ENCODE measurements around the gene GALNT2. TPM values are rescaled to one million over a fixed set of nuclear protein-coding genes. Genes with fewer than 3 reads are reported as not detected.

GALNT2 gene
- total and polyA plus RNA-seq, 2 donors from 2014 or later = 20.2 to 59.2 TPM

GRCh38 chr1:230081751-230082150 lies 14.7 kb downstream of the GALNT2 start:
- Histone ChIP-seq H3K27me3 (ENCODE audit: control insufficient read depth, insufficient read depth, low read length) (no peaks in the 10 kb centered on the region), H3K9me3 (ENCODE audit: control insufficient read depth in 2 of 3, insufficient read depth in 1 of 3, low read length in 3 of 3) (no peaks in the 10 kb centered on the region), H3K4me1 (ENCODE audit: control insufficient read depth in 2 of 3, insufficient read depth in 2 of 3, low read depth in 1 of 3, low read length in 3 of 3) (peaks cover 0 to 11% (median 2%) of the 10 kb centered on the region in 3 donors), H3K4me3 (ENCODE audit: low read length in 3 of 3) (no peak overlapping the region), H3K27ac (ENCODE audit: low read depth in 2 of 2, low read length in 2 of 2) (no peak overlapping the region), H3K36me3 (ENCODE audit: control insufficient read depth in 2 of 3, insufficient read depth in 3 of 3, low read length in 3 of 3) (peaks cover 0 to 1% (median 0%) of the 10 kb centered on the region in 3 donors), H3K9ac (ENCODE audit: low read length in 3 of 3) (no peak overlapping the region)
- DNase-seq (no peak), FAIRE-seq (no peak)
- intact Hi-C loops (cut with DNase I) = no loop called here
- TF ChIP-seq CTCF (IDR thresholded peaks at IDR 0.05; ENCODE audit: borderline replicate concordance, extremely low read depth, insufficient read depth) = no peak

DNA sequence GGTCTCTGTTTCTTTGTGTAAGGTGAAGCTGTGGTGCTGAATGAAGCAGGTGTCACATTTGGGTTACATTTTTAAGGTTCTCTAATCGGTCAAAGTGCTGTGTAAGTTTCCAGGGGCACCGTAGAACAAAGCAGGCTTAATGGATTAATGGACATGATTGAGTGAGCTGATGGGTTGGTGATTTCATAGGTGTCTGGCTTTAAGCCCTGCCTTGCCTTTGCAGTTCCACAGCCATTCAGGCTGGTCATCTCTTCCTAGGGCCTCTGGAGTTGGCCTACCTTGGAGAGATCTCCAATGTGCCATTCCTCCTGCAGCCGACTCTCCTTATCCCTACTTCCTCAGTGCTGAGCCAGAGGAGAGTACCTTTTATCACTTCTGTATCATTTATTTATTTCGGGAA lies 15.2 kb downstream of the GALNT2 start:
- H3K4me1 ChIP-seq (ENCODE audit: control insufficient read depth in 2 of 3, insufficient read depth in 2 of 3, low read depth in 1 of 3, low read length in 3 of 3) = peaks cover 0 to 12% (median 4%) of the 10 kb centered on the region in 3 donors
- intact Hi-C loops (cut with DNase I) = no loop called here
- no peak for DNase-seq

GRCh38 chr1:230083053-230083452 lies 16.0 kb downstream of the GALNT2 start:
- intact Hi-C loops (cut with DNase I) = no loop called here
- Histone ChIP-seq H3K9me3 (ENCODE audit: control insufficient read depth in 2 of 3, insufficient read depth in 1 of 3, low read length in 3 of 3) (no peaks in the 10 kb centered on the region), H3K27ac (ENCODE audit: low read depth in 2 of 2, low read length in 2 of 2) (no peak overlapping the region), H3K36me3 (ENCODE audit: control insufficient read depth in 2 of 3, insufficient read depth in 3 of 3, low read length in 3 of 3) (no peaks in the 10 kb centered on the region), H3K4me3 (ENCODE audit: low read length in 3 of 3) (no peak overlapping the region), H3K9ac (ENCODE audit: low read length in 3 of 3) (no peak overlapping the region), H3K4me1 (ENCODE audit: control insufficient read depth in 2 of 3, insufficient read depth in 2 of 3, low read depth in 1 of 3, low read length in 3 of 3) (peaks cover 0 to 15% (median 4%) of the 10 kb centered on the region in 3 donors), H3K27me3 (ENCODE audit: control insufficient read depth, insufficient read depth, low read length) (no peaks in the 10 kb centered on the region)
- FAIRE-seq (no peak), DNase-seq (no peak)
- TF ChIP-seq CTCF (IDR thresholded peaks at IDR 0.05; ENCODE audit: borderline replicate concordance, extremely low read depth, insufficient read depth) = no peak

More for the DNA sequence above, 15.2 kb downstream of the GALNT2 start:
- no peaks in the 10 kb centered on the region for H3K9me3 ChIP-seq (ENCODE audit: control insufficient read depth in 2 of 3, insufficient read depth in 1 of 3, low read length in 3 of 3)
- no peaks in the 10 kb centered on the region for H3K27me3 ChIP-seq (ENCODE audit: control insufficient read depth, insufficient read depth, low read length)
- no peak for FAIRE-seq
- no peak overlapping the region for H3K9ac ChIP-seq (ENCODE audit: low read length in 3 of 3)
- no peak overlapping the region for H3K27ac ChIP-seq (ENCODE audit: low read depth in 2 of 2, low read length in 2 of 2)
- H3K36me3 ChIP-seq (ENCODE audit: control insufficient read depth in 2 of 3, insufficient read depth in 3 of 3, low read length in 3 of 3) = no peaks in the 10 kb centered on the region
- no peak overlapping the region for H3K4me3 ChIP-seq (ENCODE audit: low read length in 3 of 3)
- no peak for TF ChIP-seq CTCF (IDR thresholded peaks at IDR 0.05; ENCODE audit: borderline replicate concordance, extremely low read depth, insufficient read depth)

Data from kidney (tissue), 14 donors.